CD14-positive monocyte (primary cell): ENCODE data around the gene EPHX1. TPM values are rescaled to one million over a fixed set of nuclear protein-coding genes. Genes with fewer than 3 reads are reported as not detected.

Experiments used
- DNase-seq, 3 donors: peaks; one replicate each; pipeline ENCODE4 v3.0.0-alpha.2; 2011 to 2022
- H2AFZ ChIP-seq: 2 replicates; pipeline ENCODE4 v1.6.0; 2012; ENCODE audit warnings: mild to moderate bottlenecking, low read depth, low read length, inconsistent platforms; ENCODE audit not compliant: insufficient read depth, poor library complexity, severe bottlenecking
- H3K27ac ChIP-seq, 2 donors: 1 replicate in 1 of 2; 2 replicates in 1 of 2; pipeline ENCODE4 v1.5.1; 2012 to 2013; ENCODE audit warnings: low read length in 2 of 2, control low read depth in 1 of 2, inconsistent platforms in 1 of 2, low read depth in 1 of 2, mild to moderate bottlenecking in 1 of 2
- H3K27me3 ChIP-seq, 2 donors: one replicate each; pipeline versions ENCODE4 v1.6.0 to v1.6.1; 2011 to 2013; ENCODE audit warnings: low read length in 2 of 2; ENCODE audit not compliant: control insufficient read depth in 2 of 2, insufficient read depth in 2 of 2
- H3K36me3 ChIP-seq, 2 donors: replicated peaks in 1 of 2; 1 replicate in 1 of 2; 2 replicates in 1 of 2; pipeline versions ENCODE4 v1.5.1 to v1.6.1; 2012 to 2013; ENCODE audit warnings: low read length in 2 of 2, control low read depth in 1 of 2, inconsistent platforms in 1 of 2, mild to moderate bottlenecking in 1 of 2; ENCODE audit not compliant: insufficient read depth in 2 of 2, control insufficient read depth in 1 of 2
- H3K4me1 ChIP-seq, 2 donors: 1 replicate in 1 of 2; 2 replicates in 1 of 2; pipeline versions ENCODE4 v1.5.1 to v1.6.1; 2012 to 2013; ENCODE audit warnings: low read length in 2 of 2, control low read depth in 1 of 2, inconsistent platforms in 1 of 2, mild to moderate bottlenecking in 1 of 2, moderate library complexity in 1 of 2; ENCODE audit not compliant: insufficient read depth in 2 of 2, control insufficient read depth in 1 of 2
- H3K4me2 ChIP-seq: replicated peaks from 2 replicates; pipeline ENCODE3; 2012; ENCODE audit warnings: low read length, moderate library complexity, mild to moderate bottlenecking; ENCODE audit not compliant: poor library complexity, severe bottlenecking; ENCODE audit errors: extremely low read depth
- H3K4me3 ChIP-seq, 3 experiments: fragments of 200-600 bp in 1 of 3; sonication (generic) in 1 of 3; replicated peaks in 1 of 3; 1 replicate in 2 of 3; 2 replicates in 1 of 3; pipeline ENCODE4 v1.5.1; 2011 to 2013; ENCODE audit warnings: low read length in 3 of 3, mild to moderate bottlenecking in 3 of 3, control low read depth in 2 of 3, low read depth in 2 of 3, inconsistent platforms in 1 of 3, moderate library complexity in 1 of 3
- H3K79me2 ChIP-seq: 2 replicates; pipeline ENCODE4 v1.6.0; 2012; ENCODE audit warnings: mild to moderate bottlenecking, control low read depth, inconsistent platforms, low read length, moderate library complexity; ENCODE audit not compliant: insufficient read depth
- H3K9ac ChIP-seq: 2 replicates; pipeline ENCODE4 v1.6.0; 2017; ENCODE audit warnings: low read length, mild to moderate bottlenecking; ENCODE audit not compliant: insufficient read depth, poor library complexity, severe bottlenecking
- H3K9me3 ChIP-seq, 2 donors: replicated peaks in 1 of 2; 1 replicate in 1 of 2; 2 replicates in 1 of 2; pipeline versions ENCODE4 v1.5.1 to v1.6.1; 2012 to 2013; ENCODE audit warnings: low read length in 2 of 2, control low read depth in 1 of 2; ENCODE audit not compliant: control insufficient read depth in 1 of 2, insufficient read depth in 1 of 2
- H4K20me1 ChIP-seq: 2 replicates; pipeline ENCODE4 v1.6.0; 2012; ENCODE audit warnings: mild to moderate bottlenecking, low read length, control low read depth, moderate library complexity; ENCODE audit not compliant: insufficient read depth
- H3K27ac Mint-ChIP-seq, 7 donors: one replicate each; pipeline ENCODE4 v1.8.0; 2020; ENCODE audit warnings: mild to moderate bottlenecking in 7 of 7, mixed read lengths in 7 of 7, moderate library complexity in 6 of 7, inconsistent platforms in 2 of 7
- H3K27me3 Mint-ChIP-seq, 3 donors: one replicate each; pipeline ENCODE4 v1.8.0; 2021 to 2022; ENCODE audit warnings: low read depth in 3 of 3, mild to moderate bottlenecking in 3 of 3, mixed read lengths in 3 of 3, moderate library complexity in 3 of 3, inconsistent platforms in 1 of 3
- H3K36me3 Mint-ChIP-seq, 2 donors: one replicate each; pipeline ENCODE4 v1.8.0; 2020; ENCODE audit warnings: mixed read lengths in 2 of 2, inconsistent platforms in 1 of 2, mild to moderate bottlenecking in 1 of 2
- H3K4me1 Mint-ChIP-seq: one replicate; pipeline ENCODE4 v1.8.0; 2020; ENCODE audit warnings: mild to moderate bottlenecking, mixed read lengths
- H3K4me3 Mint-ChIP-seq, 2 donors: one replicate each; pipeline ENCODE4 v1.8.0; 2020; ENCODE audit warnings: mild to moderate bottlenecking in 2 of 2, mixed read lengths in 2 of 2, moderate library complexity in 1 of 2
- H3K9me3 Mint-ChIP-seq, 7 donors: one replicate each; pipeline ENCODE4 v1.8.0; 2020 to 2022; ENCODE audit warnings: mixed read lengths in 7 of 7, mild to moderate bottlenecking in 6 of 7, moderate library complexity in 6 of 7, inconsistent platforms in 2 of 7
- WGBS: methylation state at CpG from one replicate; pipeline ENCODE4 v1.1.5; 2013; ENCODE audit warnings: missing lambda C conversion rate; ENCODE audit not compliant: insufficient coverage; 5-methylcytosine and 5-hydroxymethylcytosine counted together
- intact Hi-C, 2 donors: fragments of 100-400 bp; cut with micrococcal nuclease; formaldehyde crosslinking; loops; one replicate each; pipeline versions ENCODE4 v1.15.0 to v1.15.1; 2023
- polyA plus RNA-seq, 3 donors: library from polyadenylated mRNA; depleted of rRNA in 1 of 3; unstranded in 2 of 3; stranded (reverse) in 1 of 3; fragments of 300-500 nt in 2 of 3; fragments of >200 nt in 1 of 3; fragmentation: Illumina TruSeq in 2 of 3; gene quantifications; 1 replicate in 2 of 3; 2 replicates in 1 of 3; pipeline ENCODE4 v1.2.3, GENCODE V29; 2012 to 2021
- TF ChIP-seq, protein P1 (sequence below): fragments of 200-600 bp; IDR thresholded peaks from one replicate; pipeline ENCODE4 v1.8.0; 2022; ENCODE audit warnings: antibody characterized with exemption, mild to moderate bottlenecking

Gene EPHX1
- polyA plus RNA-seq, 3 donors = 4.6 to 23.8 (median 7.4) TPM

DNA sequence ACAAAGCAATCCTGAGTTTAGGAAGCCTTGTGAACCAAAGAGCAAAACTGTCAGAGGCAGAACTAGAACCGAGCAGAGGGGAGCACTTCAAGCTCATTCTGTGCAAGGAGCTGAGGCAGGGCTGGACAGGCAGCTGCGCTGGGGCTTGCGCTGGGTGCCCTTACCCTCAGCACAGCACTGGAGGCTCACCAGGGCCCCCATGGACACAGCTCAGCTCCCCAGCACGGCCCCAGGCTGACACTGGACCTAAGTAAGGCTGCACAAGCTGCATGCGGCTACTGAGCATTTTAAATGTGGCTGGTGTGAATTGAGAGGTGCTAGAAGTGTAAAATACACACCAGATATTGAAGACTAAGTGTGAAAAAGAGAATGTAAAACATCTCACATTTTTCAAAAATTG lies 50.2 kb downstream of the EPHX1 start:
- Histone ChIP-seq H2AFZ (no peak overlapping the region), H3K36me3 (peaks cover 65 to 99% of the 10 kb centered on the region in 2 donors), H3K9me3 (no peaks in the 10 kb centered on the region), H3K79me2 (no peaks in the 10 kb centered on the region), H3K27ac (no peak overlapping the region), H3K4me1 (peaks cover 13 to 15% of the 10 kb centered on the region in 2 donors), H3K9ac (no peak overlapping the region), H3K27me3 (no peaks in the 10 kb centered on the region), H3K4me2 (no peak overlapping the region), H4K20me1 (no peaks in the 10 kb centered on the region), H3K4me3 (no peak overlapping the region)
- Mint-ChIP-seq H3K4me3 (no peak overlapping the region), H3K4me1 (peaks cover 15% of the 10 kb centered on the region), H3K27ac (peak overlapping the region in 3 of 7 donors; percentile 69 to 72 (median 72)), H3K9me3 (no peaks in the 10 kb centered on the region), H3K27me3 (peaks cover 0 to 4% (median 0%) of the 10 kb centered on the region in 3 donors), H3K36me3 (peaks cover 70 to 88% of the 10 kb centered on the region in 2 donors)
- WGBS = 100% methylated on average over 3 of the region's 5 CpGs
- TF ChIP-seq, protein P1, sequence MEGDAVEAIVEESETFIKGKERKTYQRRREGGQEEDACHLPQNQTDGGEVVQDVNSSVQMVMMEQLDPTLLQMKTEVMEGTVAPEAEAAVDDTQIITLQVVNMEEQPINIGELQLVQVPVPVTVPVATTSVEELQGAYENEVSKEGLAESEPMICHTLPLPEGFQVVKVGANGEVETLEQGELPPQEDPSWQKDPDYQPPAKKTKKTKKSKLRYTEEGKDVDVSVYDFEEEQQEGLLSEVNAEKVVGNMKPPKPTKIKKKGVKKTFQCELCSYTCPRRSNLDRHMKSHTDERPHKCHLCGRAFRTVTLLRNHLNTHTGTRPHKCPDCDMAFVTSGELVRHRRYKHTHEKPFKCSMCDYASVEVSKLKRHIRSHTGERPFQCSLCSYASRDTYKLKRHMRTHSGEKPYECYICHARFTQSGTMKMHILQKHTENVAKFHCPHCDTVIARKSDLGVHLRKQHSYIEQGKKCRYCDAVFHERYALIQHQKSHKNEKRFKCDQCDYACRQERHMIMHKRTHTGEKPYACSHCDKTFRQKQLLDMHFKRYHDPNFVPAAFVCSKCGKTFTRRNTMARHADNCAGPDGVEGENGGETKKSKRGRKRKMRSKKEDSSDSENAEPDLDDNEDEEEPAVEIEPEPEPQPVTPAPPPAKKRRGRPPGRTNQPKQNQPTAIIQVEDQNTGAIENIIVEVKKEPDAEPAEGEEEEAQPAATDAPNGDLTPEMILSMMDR = no peak
- DNase-seq = no peak
- intact Hi-C loops = no loop called here

DNA sequence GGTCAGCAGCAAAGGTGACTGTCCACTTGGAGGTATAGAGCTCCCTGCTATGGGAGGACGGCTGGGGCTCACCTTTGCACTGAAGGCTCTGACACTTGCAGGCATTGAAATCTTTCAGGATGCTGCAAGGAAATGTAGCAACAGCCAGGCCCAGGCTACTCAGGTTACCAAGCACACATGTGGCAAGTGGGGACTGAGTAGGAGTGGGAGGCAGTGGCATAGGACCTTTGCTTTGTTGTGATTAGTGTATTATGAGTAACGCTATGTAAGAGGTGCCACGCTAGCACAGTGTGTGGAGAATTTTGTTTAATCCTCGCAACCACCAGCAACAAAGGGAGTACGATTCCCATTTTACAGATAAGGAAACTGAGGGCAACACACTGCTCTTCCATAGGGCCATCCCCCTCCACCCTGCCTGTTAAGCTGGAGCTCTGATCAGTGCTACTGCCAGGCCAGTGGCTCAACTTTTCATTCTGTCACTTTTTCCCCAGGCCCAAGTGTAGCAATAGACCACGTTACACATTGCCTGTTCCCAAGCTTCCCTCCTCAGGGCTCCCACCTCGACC lies 51.0 kb downstream of the EPHX1 start:
- TF ChIP-seq, protein P1 = no peak
- peaks cover 0 to 4% (median 0%) of the 10 kb centered on the region in 3 donors for H3K27me3 Mint-ChIP-seq
- H3K36me3 ChIP-seq = peaks cover 72 to 99% of the 10 kb centered on the region in 2 donors
- H3K27ac Mint-ChIP-seq = peak overlapping the region in 3 of 7 donors; percentile 23 to 51 (median 36)
- no peaks in the 10 kb centered on the region for H4K20me1 ChIP-seq
- no peak for DNase-seq
- no peak overlapping the region for H3K4me2 ChIP-seq
- intact Hi-C loops = no loop called here
- H3K9me3 Mint-ChIP-seq = no peaks in the 10 kb centered on the region
- no peak overlapping the region for H3K27ac ChIP-seq
- H3K36me3 Mint-ChIP-seq = peaks cover 71 to 89% of the 10 kb centered on the region in 2 donors
- H3K79me2 ChIP-seq = no peaks in the 10 kb centered on the region
- peaks cover 11% of the 10 kb centered on the region for H3K4me1 Mint-ChIP-seq
- H3K4me1 ChIP-seq = peaks cover 9 to 14% of the 10 kb centered on the region in 2 donors
- H3K27me3 ChIP-seq = no peaks in the 10 kb centered on the region
- H3K9ac ChIP-seq = no peak overlapping the region
- H2AFZ ChIP-seq = no peak overlapping the region
- H3K9me3 ChIP-seq = no peaks in the 10 kb centered on the region
- 93% methylated on average over 3 of the region's 7 CpGs for WGBS
- no peak overlapping the region for H3K4me3 Mint-ChIP-seq
- H3K4me3 ChIP-seq = no peak overlapping the region
